HEK293 (cell line): ENCODE results near the gene MINDY2.

Experiments
- BCL11A ChIP-seq: fragments of 450-650 bp; formaldehyde crosslinking; IDR thresholded peaks from 2 replicates; pipeline ENCODE4 v1.5.1; 2016; ENCODE audit warnings: low read depth, missing biosample characterization, missing genetic modification characterization
- GLI2 ChIP-seq: fragments of 450-650 bp; formaldehyde crosslinking; IDR thresholded peaks from 2 replicates; pipeline ENCODE4; 2017; ENCODE audit warnings: missing biosample characterization, missing genetic modification characterization, low read depth, borderline replicate concordance
- GLIS1 ChIP-seq: fragments of 450-650 bp; formaldehyde crosslinking; IDR thresholded peaks from 2 replicates; pipeline ENCODE4 v1.5.1; 2016; ENCODE audit warnings: missing biosample characterization, missing genetic modification characterization
- GLIS2 ChIP-seq: fragments of 450-650 bp; formaldehyde crosslinking; IDR thresholded peaks from 2 replicates; pipeline ENCODE4 v1.5.1; 2016; ENCODE audit warnings: missing biosample characterization, missing genetic modification characterization
- IKZF3 ChIP-seq: fragments of 450-650 bp; IDR thresholded peaks from 2 replicates; pipeline ENCODE4 v1.5.0; 2018; ENCODE audit warnings: missing biosample characterization, mild to moderate bottlenecking, missing genetic modification characterization, moderate library complexity
- KLF16 ChIP-seq: fragments of 450-650 bp; formaldehyde crosslinking; IDR thresholded peaks from 2 replicates; pipeline ENCODE4 v1.5.1; 2017; ENCODE audit warnings: missing biosample characterization, missing genetic modification characterization
- OSR2 ChIP-seq: fragments of 450-650 bp; formaldehyde crosslinking; IDR thresholded peaks from 2 replicates; pipeline ENCODE4 v1.5.1; 2016; ENCODE audit warnings: missing biosample characterization, missing genetic modification characterization
- PRDM4 ChIP-seq: fragments of 450-650 bp; formaldehyde crosslinking; IDR thresholded peaks from 2 replicates; pipeline ENCODE4 v1.5.1; 2017; ENCODE audit warnings: missing biosample characterization, missing genetic modification characterization
- RBAK ChIP-seq: fragments of 450-650 bp; formaldehyde crosslinking; IDR thresholded peaks from 2 replicates; pipeline ENCODE4 v1.5.1; 2016; ENCODE audit warnings: missing biosample characterization, missing genetic modification characterization
- SP3 ChIP-seq: fragments of 450-650 bp; formaldehyde crosslinking; IDR thresholded peaks from 2 replicates; pipeline ENCODE4 v1.5.1; 2016; ENCODE audit warnings: missing biosample characterization, missing genetic modification characterization
- ZBTB17 ChIP-seq: fragments of 450-650 bp; formaldehyde crosslinking; IDR thresholded peaks from 2 replicates; pipeline ENCODE4 v1.5.1; 2016; ENCODE audit warnings: missing biosample characterization, missing genetic modification characterization
- ZIC2 ChIP-seq: fragments of 450-650 bp; formaldehyde crosslinking; IDR thresholded peaks from 2 replicates; pipeline ENCODE4 v1.5.1; 2016; ENCODE audit warnings: missing biosample characterization, missing genetic modification characterization
- ZNF2 ChIP-seq: fragments of 450-650 bp; formaldehyde crosslinking; IDR thresholded peaks from 2 replicates; pipeline ENCODE4 v1.5.1; 2016; ENCODE audit warnings: missing biosample characterization, missing genetic modification characterization
- ZNF214 ChIP-seq: fragments of 450-650 bp; formaldehyde crosslinking; IDR thresholded peaks from 2 replicates; pipeline ENCODE4 v1.5.1; 2017; ENCODE audit warnings: missing biosample characterization, mild to moderate bottlenecking, missing genetic modification characterization, borderline replicate concordance
- ZNF292 ChIP-seq: fragments of 450-650 bp; formaldehyde crosslinking; IDR thresholded peaks from 2 replicates; pipeline ENCODE4 v1.5.1; 2016; ENCODE audit warnings: low read depth, missing biosample characterization, missing genetic modification characterization, borderline replicate concordance
- ZNF398 ChIP-seq: fragments of 450-650 bp; formaldehyde crosslinking; IDR thresholded peaks from 2 replicates; pipeline ENCODE4 v1.5.1; 2017; ENCODE audit warnings: missing biosample characterization, missing genetic modification characterization
- ZNF501 ChIP-seq: fragments of 450-650 bp; formaldehyde crosslinking; IDR thresholded peaks from 2 replicates; pipeline ENCODE4 v1.5.1; 2016; ENCODE audit warnings: missing biosample characterization, missing genetic modification characterization
- ZNF561 ChIP-seq: fragments of 450-650 bp; IDR thresholded peaks from 2 replicates; pipeline ENCODE4 v1.5.1; 2018; ENCODE audit warnings: missing biosample characterization, missing genetic modification characterization, borderline replicate concordance
- ZNF596 ChIP-seq: fragments of 450-650 bp; IDR thresholded peaks from 2 replicates; pipeline ENCODE4 v1.5.0; 2018; ENCODE audit warnings: missing biosample characterization, mild to moderate bottlenecking, missing genetic modification characterization, moderate library complexity
- ZNF621 ChIP-seq: fragments of 450-650 bp; formaldehyde crosslinking; IDR thresholded peaks from 2 replicates; pipeline ENCODE4 v1.5.1; 2017; ENCODE audit warnings: missing biosample characterization, missing genetic modification characterization
- ZNF626 ChIP-seq: fragments of 450-650 bp; sonication (Bioruptor Pico); formaldehyde crosslinking; IDR thresholded peaks from 2 replicates; pipeline ENCODE4 v1.5.1; 2018; ENCODE audit warnings: missing biosample characterization, missing genetic modification characterization, inconsistent platforms
- ZNF658 ChIP-seq: fragments of 450-650 bp; formaldehyde crosslinking; IDR thresholded peaks from 2 replicates; pipeline ENCODE4; 2016; ENCODE audit warnings: missing biosample characterization, missing genetic modification characterization
- ZNF660 ChIP-seq: fragments of 450-650 bp; IDR thresholded peaks from 2 replicates; pipeline ENCODE4 v1.5.1; 2018; ENCODE audit warnings: missing biosample characterization, mild to moderate bottlenecking, missing genetic modification characterization
- ZNF692 ChIP-seq: fragments of 450-650 bp; formaldehyde crosslinking; IDR thresholded peaks from 2 replicates; pipeline ENCODE4 v1.5.1; 2016; ENCODE audit warnings: missing biosample characterization, missing genetic modification characterization
- ZNF701 ChIP-seq: fragments of 450-650 bp; formaldehyde crosslinking; IDR thresholded peaks from 2 replicates; pipeline ENCODE4 v1.5.1; 2016; ENCODE audit warnings: missing biosample characterization, missing genetic modification characterization
- ZNF76 ChIP-seq: fragments of 450-650 bp; formaldehyde crosslinking; IDR thresholded peaks from 2 replicates; pipeline ENCODE4; 2016; ENCODE audit warnings: low read depth, missing biosample characterization, missing genetic modification characterization, borderline replicate concordance
- TF ChIP-seq, protein P1 (sequence below): fragments of 450-650 bp; formaldehyde crosslinking; IDR thresholded peaks from 2 replicates; pipeline ENCODE4 v1.5.1; 2016; ENCODE audit warnings: missing biosample characterization, missing genetic modification characterization
- TF ChIP-seq, protein P2 (sequence below): fragments of 450-650 bp; formaldehyde crosslinking; IDR thresholded peaks from 2 replicates; pipeline ENCODE4 v1.5.1; 2017; ENCODE audit warnings: missing biosample characterization, missing genetic modification characterization
- TF ChIP-seq, protein P3 (sequence below): fragments of 450-650 bp; formaldehyde crosslinking; IDR thresholded peaks from 2 replicates; pipeline ENCODE4; 2016; ENCODE audit warnings: missing biosample characterization, missing genetic modification characterization

MINDY2 gene

DNA sequence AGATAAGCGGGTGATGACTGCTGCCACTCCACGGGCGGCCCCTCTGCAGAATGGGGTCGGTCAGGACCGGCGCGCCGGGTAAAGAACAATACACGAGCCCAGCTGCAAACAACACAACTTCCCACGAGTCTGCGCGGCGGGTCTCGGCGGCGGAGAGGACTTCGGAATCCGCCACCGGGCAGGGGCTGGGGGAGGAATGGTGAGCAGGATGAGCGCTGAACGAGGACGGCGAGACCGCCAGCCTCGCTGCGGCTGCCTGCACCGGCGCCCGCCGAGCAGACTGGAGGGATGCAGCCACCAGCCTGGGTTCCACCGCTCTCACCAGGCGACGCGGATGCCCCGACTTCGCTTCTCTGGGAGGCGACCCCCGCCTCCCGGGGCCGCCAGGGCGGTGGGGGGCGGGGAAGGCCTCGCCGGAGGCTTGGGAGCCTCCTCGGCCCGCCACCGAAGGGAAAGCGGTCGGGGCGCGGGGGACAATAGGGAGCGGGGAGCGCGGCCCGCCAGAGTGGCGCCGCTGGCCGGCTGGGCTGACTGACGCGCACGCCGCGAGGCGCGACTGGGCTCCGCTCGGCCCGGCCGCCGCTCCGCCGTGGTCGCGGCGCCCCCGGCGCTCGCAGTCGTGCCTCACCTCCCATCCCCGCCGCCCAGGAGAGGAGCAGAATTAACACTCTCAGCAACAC lies 22.1 kb upstream of the MINDY2 start (continued):
- TF ChIP-seq, protein P1, sequence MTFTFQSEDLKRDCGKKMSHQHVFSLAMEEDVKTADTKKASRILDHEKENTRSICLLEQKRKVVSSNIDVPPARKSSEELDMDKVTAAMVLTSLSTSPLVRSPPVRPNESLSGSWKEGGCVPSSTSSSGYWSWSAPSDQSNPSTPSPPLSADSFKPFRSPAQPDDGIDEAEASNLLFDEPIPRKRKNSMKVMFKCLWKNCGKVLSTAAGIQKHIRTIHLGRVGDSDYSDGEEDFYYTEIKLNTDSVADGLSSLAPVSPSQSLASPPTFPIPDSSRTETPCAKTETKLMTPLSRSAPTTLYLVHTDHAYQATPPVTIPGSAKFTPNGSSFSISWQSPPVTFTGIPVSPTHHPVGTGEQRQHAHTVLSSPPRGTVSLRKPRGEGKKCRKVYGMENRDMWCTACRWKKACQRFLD (tag by site-specific recombination): no peak
- TF ChIP-seq ZNF561 (tag by site-specific recombination) (no peak), ZNF501 (tag by site-specific recombination) (no peak), RBAK (tag by site-specific recombination) (no peak), ZNF701 (tag by site-specific recombination) (no peak), ZNF626 (tag by site-specific recombination) (no peak), ZBTB17 (tag by site-specific recombination) (peak; percentile 71), ZNF660 (tag by site-specific recombination) (no peak), ZNF214 (tag by site-specific recombination) (no peak), ZNF596 (tag by site-specific recombination) (no peak), BCL11A (no peak), ZNF2 (tag by site-specific recombination) (no peak), GLIS2 (tag by site-specific recombination) (no peak; the same call in 1 of the 2 replicates), PRDM4 (tag by site-specific recombination) (no peak), ZNF658 (tag by site-specific recombination) (no peak), ZNF398 (no peak), ZIC2 (tag by site-specific recombination) (peak; percentile 73), ZNF292 (no peak), ZNF621 (no peak), ZNF692 (tag by site-specific recombination) (no peak), IKZF3 (tag by site-specific recombination) (no peak), GLIS1 (tag by site-specific recombination) (no peak), SP3 (no peak), GLI2 (no peak), KLF16 (tag by site-specific recombination) (peak; percentile 58), ZNF76 (tag by site-specific recombination) (peak; percentile 74), OSR2 (no peak)
- TF ChIP-seq, protein P2, sequence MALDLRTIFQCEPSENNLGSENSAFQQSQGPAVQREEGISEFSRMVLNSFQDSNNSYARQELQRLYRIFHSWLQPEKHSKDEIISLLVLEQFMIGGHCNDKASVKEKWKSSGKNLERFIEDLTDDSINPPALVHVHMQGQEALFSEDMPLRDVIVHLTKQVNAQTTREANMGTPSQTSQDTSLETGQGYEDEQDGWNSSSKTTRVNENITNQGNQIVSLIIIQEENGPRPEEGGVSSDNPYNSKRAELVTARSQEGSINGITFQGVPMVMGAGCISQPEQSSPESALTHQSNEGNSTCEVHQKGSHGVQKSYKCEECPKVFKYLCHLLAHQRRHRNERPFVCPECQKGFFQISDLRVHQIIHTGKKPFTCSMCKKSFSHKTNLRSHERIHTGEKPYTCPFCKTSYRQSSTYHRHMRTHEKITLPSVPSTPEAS (tag by site-specific recombination): 0 out of 2 replicates have a peak, but pooled peaks have one; percentile 3
- TF ChIP-seq, protein P3, sequence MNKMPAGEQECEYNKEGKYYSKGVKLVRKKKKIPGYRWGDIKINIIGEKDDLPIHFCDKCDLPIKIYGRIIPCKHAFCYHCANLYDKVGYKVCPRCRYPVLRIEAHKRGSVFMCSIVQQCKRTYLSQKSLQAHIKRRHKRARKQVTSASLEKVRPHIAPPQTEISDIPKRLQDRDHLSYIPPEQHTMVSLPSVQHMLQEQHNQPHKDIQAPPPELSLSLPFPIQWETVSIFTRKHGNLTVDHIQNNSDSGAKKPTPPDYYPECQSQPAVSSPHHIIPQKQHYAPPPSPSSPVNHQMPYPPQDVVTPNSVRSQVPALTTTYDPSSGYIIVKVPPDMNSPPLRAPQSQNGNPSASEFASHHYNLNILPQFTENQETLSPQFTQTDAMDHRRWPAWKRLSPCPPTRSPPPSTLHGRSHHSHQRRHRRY (tag by site-specific recombination): no peak
